OCI-LY3 (cell line): ENCODE measurements around the gene SIPA1.

ENCODE experiments used
- H2AFZ ChIP-seq: fragments of 200-600, 300-600 bp; shearing (Covaris generic); 2 replicates; pipeline ENCODE4 v1.6.0; 2014; ENCODE audit warnings: antibody characterized with exemption, low read depth, low read length
- H3K27ac ChIP-seq: fragments of 200-600, 300-600 bp; sonication (generic); 2 replicates; pipeline ENCODE4 v1.5.1; 2014; ENCODE audit warnings: mild to moderate bottlenecking, low read length, moderate library complexity, mixed read lengths
- H3K27me3 ChIP-seq: fragments of 200-600, 300-600 bp; sonication (generic); 2 replicates; pipeline ENCODE4 v1.6.1; 2014; ENCODE audit warnings: low read depth, low read length, mixed read lengths
- H3K36me3 ChIP-seq: fragments of 200-600, 300-600 bp; sonication (generic); replicated peaks from 2 replicates; pipeline ENCODE3; 2014; ENCODE audit warnings: low read depth, low read length, mixed read lengths
- H3K4me1 ChIP-seq: fragments of 300-600, 200-600 bp; sonication (generic); 2 replicates; pipeline ENCODE4 v1.6.1; 2014; ENCODE audit warnings: low read length, mixed read lengths
- H3K4me2 ChIP-seq: fragments of 200-600, 300-600 bp; sonication (generic); 2 replicates; pipeline ENCODE4 v1.6.1; 2014; ENCODE audit warnings: low read length, mixed read lengths
- H3K4me3 ChIP-seq: fragments of 300-600, 200-600 bp; sonication (generic); 2 replicates; pipeline ENCODE4 v1.5.1; 2014; ENCODE audit warnings: antibody characterized with exemption, mild to moderate bottlenecking, low read length, moderate library complexity
- H3K79me2 ChIP-seq: fragments of 300-600, 200-600 bp; shearing (Covaris generic); 2 replicates; pipeline ENCODE4 v1.6.1; 2014; ENCODE audit warnings: mild to moderate bottlenecking, low read length, mixed read lengths
- H3K9ac ChIP-seq: fragments of 300-600, 200-600 bp; shearing (Covaris generic); 2 replicates; pipeline ENCODE4 v1.6.0; 2014; ENCODE audit warnings: mild to moderate bottlenecking, low read length, moderate library complexity
- H3K9me3 ChIP-seq: fragments of 200-600, 300-600 bp; shearing (Covaris generic); 2 replicates; pipeline ENCODE4 v1.6.1; 2014; ENCODE audit warnings: low read length, mixed read lengths; ENCODE audit not compliant: insufficient read depth
- H4K20me1 ChIP-seq: fragments of 200-600, 300-600 bp; sonication (generic); 2 replicates; pipeline ENCODE4 v1.6.1; 2016; ENCODE audit warnings: low read length, mixed read lengths; ENCODE audit not compliant: insufficient read depth
- CTCF ChIP-seq: fragments of 200-600, 300-600 bp; sonication (generic); IDR thresholded peaks from 2 replicates; pipeline ENCODE4 v1.5.1; 2014; ENCODE audit warnings: antibody characterized with exemption, low read length, low read depth
- EZH2phosphoT487 ChIP-seq: fragments of 200-600 bp; shearing (Covaris generic); IDR thresholded peaks from 2 replicates; pipeline ENCODE4 v1.6.1; 2018; ENCODE audit warnings: antibody characterized with exemption, mixed run types, low read depth

SIPA1 gene

GRCh38 chr11:65619281-65619928, 18.5 kb upstream of the SIPA1 start:
- no peak overlapping the region for H3K4me3 ChIP-seq
- H3K4me2 ChIP-seq = no peak overlapping the region
- H3K79me2 ChIP-seq = peaks cover 38% of the 10 kb centered on the region
- no peak overlapping the region for H2AFZ ChIP-seq
- H3K4me1 ChIP-seq = peaks cover 18% of the 10 kb centered on the region
- H3K27me3 ChIP-seq = no peaks in the 10 kb centered on the region
- no peaks in the 10 kb centered on the region for H3K9me3 ChIP-seq
- TF ChIP-seq EZH2phosphoT487 (no peak), CTCF (no peak)
- H3K9ac ChIP-seq = no peak overlapping the region
- no peak overlapping the region for H3K27ac ChIP-seq
- peaks cover 52% of the 10 kb centered on the region for H3K36me3 ChIP-seq
- peaks cover 9% of the 10 kb centered on the region; the same call in 1 of the 2 replicates for H4K20me1 ChIP-seq

- no peak overlapping the region for H3K9ac ChIP-seq
- H3K27ac ChIP-seq = no peak overlapping the region
- no peaks in the 10 kb centered on the region for H3K27me3 ChIP-seq
- peaks cover 18% of the 10 kb centered on the region for H3K4me1 ChIP-seq
- peaks cover 32% of the 10 kb centered on the region for H3K79me2 ChIP-seq
- no peak overlapping the region for H3K4me2 ChIP-seq
- TF ChIP-seq EZH2phosphoT487 (no peak), CTCF (no peak)
- H3K36me3 ChIP-seq = peaks cover 58% of the 10 kb centered on the region
- H2AFZ ChIP-seq = no peak overlapping the region
- H4K20me1 ChIP-seq = peaks cover 9% of the 10 kb centered on the region; the same call in 1 of the 2 replicates
- H3K4me3 ChIP-seq = no peak overlapping the region
- H3K9me3 ChIP-seq = no peaks in the 10 kb centered on the region
Measured at GRCh38 chr11:65620666-65621065, 17.2 kb upstream of the SIPA1 start.

GRCh38 chr11:65621460-65621859, 16.4 kb upstream of the SIPA1 start:
- TF ChIP-seq CTCF = no peak
- no peak for TF ChIP-seq EZH2phosphoT487
- H3K36me3 ChIP-seq = peaks cover 66% of the 10 kb centered on the region

GRCh38 chr11:65622011-65622410, 15.9 kb upstream of the SIPA1 start:
- no peak for TF ChIP-seq CTCF
- TF ChIP-seq EZH2phosphoT487 = no peak
- Histone ChIP-seq H3K36me3 (peaks cover 68% of the 10 kb centered on the region), H4K20me1 (peaks cover 1% of the 10 kb centered on the region; the same call in 1 of the 2 replicates)

More at GRCh38 chr11:65621460-65621859, 16.4 kb upstream of the SIPA1 start:
- Histone ChIP-seq H3K27me3 (no peaks in the 10 kb centered on the region), H2AFZ (no peak overlapping the region), H3K79me2 (peaks cover 24% of the 10 kb centered on the region), H3K9me3 (no peaks in the 10 kb centered on the region), H3K4me3 (no peak overlapping the region), H3K27ac (no peak overlapping the region), H4K20me1 (peaks cover 6% of the 10 kb centered on the region; the same call in 1 of the 2 replicates), H3K4me2 (no peak overlapping the region), H3K9ac (no peak overlapping the region), H3K4me1 (peaks cover 16% of the 10 kb centered on the region)

More at GRCh38 chr11:65622011-65622410, 15.9 kb upstream of the SIPA1 start:
- Histone ChIP-seq H3K27ac (no peak overlapping the region), H3K9me3 (no peaks in the 10 kb centered on the region), H3K79me2 (peaks cover 19% of the 10 kb centered on the region), H3K4me1 (peaks cover 10% of the 10 kb centered on the region), H3K9ac (no peak overlapping the region), H3K4me2 (no peak overlapping the region), H2AFZ (no peak overlapping the region), H3K27me3 (no peaks in the 10 kb centered on the region), H3K4me3 (no peak overlapping the region)
